Chondrocyte (in vitro differentiated cells): ENCODE results near the gene KCNQ1. TPM values are rescaled to one million over a fixed set of nuclear protein-coding genes. Genes with fewer than 3 reads are reported as not detected.

Experiments used
- DNase-seq: peaks from one replicate; pipeline ENCODE4 v3.0.0; 2021; ENCODE audit warnings: mixed read lengths, low spot score
- H3K27ac Mint-ChIP-seq: one replicate; pipeline ENCODE4 v1.8.0; 2021; ENCODE audit warnings: mild to moderate bottlenecking, moderate library complexity, mixed read lengths; ENCODE audit not compliant: unreplicated experiment
- H3K27me3 Mint-ChIP-seq: 2 replicates; pipeline ENCODE4 v1.8.0; 2021; ENCODE audit warnings: low read depth, mixed read lengths
- H3K36me3 Mint-ChIP-seq: 2 replicates; pipeline ENCODE4 v1.8.0; 2021; ENCODE audit warnings: low read depth, mixed read lengths
- H3K4me1 Mint-ChIP-seq: 2 replicates; pipeline ENCODE4 v1.8.0; 2021; ENCODE audit warnings: low read depth, mild to moderate bottlenecking, mixed read lengths
- H3K4me3 Mint-ChIP-seq: one replicate; pipeline ENCODE4 v1.8.0; 2021; ENCODE audit warnings: mild to moderate bottlenecking, moderate library complexity, mixed read lengths; ENCODE audit not compliant: unreplicated experiment
- H3K9me3 Mint-ChIP-seq: 2 replicates; pipeline ENCODE4 v1.8.0; 2021; ENCODE audit warnings: low read depth, mixed read lengths
- total RNA-seq: library from RNA; stranded (reverse); gene quantifications from 3 replicates; pipeline ENCODE4 v1.2.1, GENCODE V29; 2021
- TF ChIP-seq, protein P1 (sequence below): fragments of 200-600 bp; sonication (generic); IDR thresholded peaks from 2 replicates; pipeline ENCODE4 v1.5.0; 2021; ENCODE audit warnings: antibody characterized with exemption, mild to moderate bottlenecking, moderate library complexity

The KCNQ1 gene
- total RNA-seq, 1 donor from 2014 or later = not detected

DNA sequence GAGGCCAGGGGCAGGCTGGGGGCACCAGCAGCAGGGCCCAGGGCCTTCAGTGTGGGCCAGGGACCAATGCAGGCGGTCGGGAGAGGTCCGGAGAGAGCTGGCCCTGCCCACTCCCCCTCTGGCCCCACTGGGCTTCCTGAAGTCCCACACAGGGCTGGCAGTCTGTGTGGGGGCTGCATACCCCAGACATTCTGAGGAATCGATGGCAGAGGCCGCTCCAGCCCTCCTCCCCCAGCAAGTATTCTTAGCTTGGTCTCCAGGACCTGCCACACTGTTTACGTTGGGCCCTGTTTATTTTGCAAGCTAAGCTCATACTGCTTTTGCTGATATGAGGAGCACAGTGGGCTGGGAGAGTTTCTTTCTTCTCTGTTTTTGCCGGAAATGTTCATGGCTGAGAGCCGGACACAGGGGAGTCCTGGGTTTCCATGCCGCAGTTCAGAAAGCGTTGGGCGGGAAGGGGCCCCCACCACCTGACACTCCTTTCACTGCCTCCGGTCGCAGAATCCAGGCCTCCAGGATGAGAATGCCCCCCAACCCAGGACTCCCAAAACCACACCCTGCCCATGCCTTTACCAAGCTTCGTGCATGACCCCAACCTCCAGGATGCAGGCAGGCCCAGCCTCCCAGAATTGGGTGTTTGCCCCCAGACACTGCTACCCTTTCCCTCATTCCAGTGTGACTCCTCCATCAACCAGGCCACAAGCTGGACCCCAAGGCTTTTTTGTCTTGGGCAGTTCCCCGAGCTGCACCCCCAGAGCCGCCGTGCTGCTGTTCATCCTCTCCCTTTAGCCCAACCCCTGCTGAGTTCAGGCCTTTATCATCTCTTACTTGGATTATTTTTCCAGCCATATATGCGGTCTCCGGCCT is 336.8 kb downstream of the KCNQ1 start:
- DNase-seq = peak; percentile 52
- peaks cover 6% of the 10 kb centered on the region for H3K36me3 Mint-ChIP-seq
- TF ChIP-seq, protein P1, sequence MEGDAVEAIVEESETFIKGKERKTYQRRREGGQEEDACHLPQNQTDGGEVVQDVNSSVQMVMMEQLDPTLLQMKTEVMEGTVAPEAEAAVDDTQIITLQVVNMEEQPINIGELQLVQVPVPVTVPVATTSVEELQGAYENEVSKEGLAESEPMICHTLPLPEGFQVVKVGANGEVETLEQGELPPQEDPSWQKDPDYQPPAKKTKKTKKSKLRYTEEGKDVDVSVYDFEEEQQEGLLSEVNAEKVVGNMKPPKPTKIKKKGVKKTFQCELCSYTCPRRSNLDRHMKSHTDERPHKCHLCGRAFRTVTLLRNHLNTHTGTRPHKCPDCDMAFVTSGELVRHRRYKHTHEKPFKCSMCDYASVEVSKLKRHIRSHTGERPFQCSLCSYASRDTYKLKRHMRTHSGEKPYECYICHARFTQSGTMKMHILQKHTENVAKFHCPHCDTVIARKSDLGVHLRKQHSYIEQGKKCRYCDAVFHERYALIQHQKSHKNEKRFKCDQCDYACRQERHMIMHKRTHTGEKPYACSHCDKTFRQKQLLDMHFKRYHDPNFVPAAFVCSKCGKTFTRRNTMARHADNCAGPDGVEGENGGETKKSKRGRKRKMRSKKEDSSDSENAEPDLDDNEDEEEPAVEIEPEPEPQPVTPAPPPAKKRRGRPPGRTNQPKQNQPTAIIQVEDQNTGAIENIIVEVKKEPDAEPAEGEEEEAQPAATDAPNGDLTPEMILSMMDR = no peak
- H3K4me1 Mint-ChIP-seq = peaks cover 33% of the 10 kb centered on the region
- no peak overlapping the region for H3K4me3 Mint-ChIP-seq
- H3K27ac Mint-ChIP-seq = no peak overlapping the region
- peaks cover 15% of the 10 kb centered on the region for H3K9me3 Mint-ChIP-seq
- H3K27me3 Mint-ChIP-seq = peaks cover 7% of the 10 kb centered on the region

DNA sequence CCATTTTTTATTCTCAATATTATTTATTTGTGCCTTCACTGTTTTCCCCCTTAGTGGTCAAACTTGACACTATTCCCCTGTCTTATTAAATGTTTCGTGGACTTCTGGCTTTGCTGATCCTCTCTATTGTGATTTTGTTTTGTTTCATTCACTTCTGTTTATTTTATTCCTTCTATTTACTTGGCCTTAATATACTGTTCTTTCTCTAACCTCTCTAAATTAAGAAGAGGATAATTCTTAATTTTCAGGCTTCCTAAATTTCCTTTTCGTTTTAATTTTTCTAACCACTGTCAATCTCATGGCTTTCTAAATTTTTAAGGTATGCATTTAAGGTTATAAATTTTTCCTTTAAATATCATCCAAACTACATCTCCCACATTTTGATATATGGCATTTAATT is 338.0 kb downstream of the KCNQ1 start:
- Mint-ChIP-seq H3K9me3 (peaks cover 16% of the 10 kb centered on the region), H3K36me3 (peaks cover 7% of the 10 kb centered on the region), H3K27ac (no peak overlapping the region), H3K4me3 (no peak overlapping the region), H3K27me3 (peaks cover 7% of the 10 kb centered on the region), H3K4me1 (peaks cover 27% of the 10 kb centered on the region)
- TF ChIP-seq, protein P1 = no peak
- DNase-seq = no peak

DNA sequence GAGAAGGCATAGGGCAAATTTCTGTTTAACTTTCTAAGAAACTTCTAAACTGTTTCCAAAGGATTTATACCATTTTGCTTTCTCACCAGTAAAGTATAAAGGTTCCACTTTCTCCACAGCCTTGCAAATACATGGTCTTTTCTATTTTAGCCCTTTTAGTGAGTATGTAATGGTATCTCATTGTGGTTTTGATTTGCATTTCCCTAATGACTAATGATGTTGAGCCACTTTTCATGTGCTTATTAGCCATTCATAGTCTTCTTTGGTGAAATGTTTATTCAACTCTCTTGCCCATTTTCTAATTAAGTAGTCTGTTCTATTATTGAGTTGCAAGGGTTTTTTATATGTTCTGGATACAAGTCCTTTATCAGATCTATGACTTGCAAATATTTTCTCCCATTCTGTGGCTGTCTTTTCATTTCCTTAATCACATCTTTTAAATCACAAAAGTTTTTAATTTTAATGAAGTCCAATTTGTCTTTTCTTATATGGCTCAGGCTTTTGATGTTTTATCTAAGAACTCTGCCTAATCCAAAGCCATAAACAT is 338.8 kb downstream of the KCNQ1 start:
- Mint-ChIP-seq H3K4me1 (peaks cover 23% of the 10 kb centered on the region), H3K36me3 (peaks cover 7% of the 10 kb centered on the region), H3K27me3 (peaks cover 9% of the 10 kb centered on the region), H3K4me3 (no peak overlapping the region), H3K27ac (no peak overlapping the region), H3K9me3 (peaks cover 16% of the 10 kb centered on the region)
- TF ChIP-seq, protein P1 = no peak
- DNase-seq = no peak

DNA sequence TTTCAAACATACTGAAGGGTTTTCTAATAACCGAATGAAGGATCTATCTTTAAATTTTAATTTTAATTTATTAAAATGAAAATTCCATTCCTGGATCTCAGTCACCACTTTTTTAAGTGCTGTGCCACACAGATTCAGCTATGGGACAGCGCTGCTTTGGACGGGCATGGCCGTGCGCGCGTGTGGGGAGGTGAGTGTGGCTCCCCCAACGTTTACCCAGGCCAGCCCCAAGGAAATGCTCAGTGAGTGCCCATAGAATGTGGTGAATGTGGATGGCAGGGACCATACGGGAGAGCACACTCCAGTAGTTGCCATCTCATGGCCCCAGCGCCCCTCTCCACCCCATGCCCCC is 343.0 kb downstream of the KCNQ1 start:
- H3K36me3 Mint-ChIP-seq = peaks cover 7% of the 10 kb centered on the region
- no peak for DNase-seq
- H3K4me1 Mint-ChIP-seq = peaks cover 12% of the 10 kb centered on the region
- H3K27me3 Mint-ChIP-seq = peaks cover 18% of the 10 kb centered on the region
- H3K4me3 Mint-ChIP-seq = no peak overlapping the region
- no peak overlapping the region for H3K27ac Mint-ChIP-seq
- peaks cover 14% of the 10 kb centered on the region for H3K9me3 Mint-ChIP-seq
- TF ChIP-seq, protein P1 = no peak

DNA sequence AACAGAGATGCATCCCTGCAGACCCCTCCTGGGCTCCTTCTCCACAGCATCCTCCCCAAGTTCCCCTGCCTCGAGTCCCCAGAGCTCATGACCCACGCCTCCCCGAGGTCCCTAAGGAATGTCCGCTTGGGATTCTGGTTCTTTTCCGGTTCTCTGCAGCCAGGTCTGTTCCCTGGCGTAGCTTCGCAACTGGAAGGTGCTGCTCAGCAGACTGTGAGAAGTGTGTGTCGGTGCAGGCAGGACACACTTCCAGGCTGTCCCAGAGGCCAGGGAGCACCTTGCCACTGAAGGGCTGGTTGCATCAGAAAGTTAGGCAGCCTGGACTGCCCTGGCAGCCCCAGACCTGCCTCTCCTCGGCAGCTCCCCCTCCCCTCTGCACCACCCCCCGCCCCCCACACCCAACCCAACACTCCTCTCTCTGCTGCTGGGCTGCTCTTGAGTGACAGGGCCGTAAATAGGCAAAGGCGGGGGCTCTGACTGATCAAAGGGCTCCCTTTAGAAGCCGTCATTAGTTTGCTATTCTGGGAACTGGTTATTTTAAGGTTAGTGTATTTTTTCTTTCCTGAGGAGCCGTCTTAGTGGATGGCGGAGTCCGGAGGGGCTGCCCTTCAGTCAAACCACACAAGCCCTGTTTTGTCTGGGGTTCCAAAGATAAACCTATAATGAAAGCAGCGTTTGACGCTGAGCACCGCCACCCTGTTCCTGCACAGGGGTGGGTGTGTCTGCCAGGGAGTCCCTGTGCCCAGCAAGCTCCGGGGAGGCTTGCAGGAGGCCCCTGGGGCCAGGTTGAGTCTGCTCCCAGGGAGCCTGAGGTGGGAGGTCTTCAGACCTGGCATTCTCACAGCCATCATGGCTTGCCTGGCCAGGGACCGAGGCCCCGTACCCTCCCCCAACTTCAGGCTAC is 343.6 kb downstream of the KCNQ1 start:
- Mint-ChIP-seq H3K4me3 (peak overlapping the region; percentile 38), H3K9me3 (peaks cover 11% of the 10 kb centered on the region), H3K36me3 (peaks cover 7% of the 10 kb centered on the region), H3K27me3 (peaks cover 16% of the 10 kb centered on the region), H3K4me1 (peaks cover 12% of the 10 kb centered on the region), H3K27ac (no peak overlapping the region)
- DNase-seq = peak; percentile 72
- TF ChIP-seq, protein P1 = no peak
